ENCODE results near the gene SYCP3.

SYCP3 gene

DNA sequence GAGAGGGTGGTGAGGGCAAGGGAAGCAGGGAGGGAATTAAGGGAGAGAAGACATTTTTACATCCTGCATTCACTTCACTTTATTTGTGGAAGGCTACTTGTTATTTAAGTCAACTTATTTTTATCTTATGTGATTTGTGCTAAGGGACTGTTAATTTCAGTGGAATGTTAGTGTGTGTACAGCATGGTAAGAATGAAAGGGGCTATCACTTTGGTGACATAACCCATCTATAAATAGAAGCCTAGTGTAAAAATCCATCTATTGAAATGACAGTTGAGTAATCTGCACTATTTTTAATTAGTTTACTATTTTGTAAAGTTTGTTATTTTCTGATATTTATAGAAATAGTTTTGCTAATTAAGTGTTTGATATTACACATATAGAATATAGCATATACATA, 58.6 kb downstream of the SYCP3 start:
- H3K9ac ChIP-seq (ENCODE audit: low read depth, low read length): no peak overlapping the region
- no peaks in the 10 kb centered on the region for H3K4me1 ChIP-seq (ENCODE audit: insufficient read depth, low read length)
- no peak for DNase-seq
- no peak overlapping the region for H3K4me2 ChIP-seq (ENCODE audit: insufficient read depth, low read length)
- no peak overlapping the region for H3K4me3 ChIP-seq (ENCODE audit: low read depth in 1 of 2, low read length in 2 of 2)
- no peaks in the 10 kb centered on the region for H3K9me3 ChIP-seq (ENCODE audit: insufficient read depth, low read length, severe bottlenecking)
- no peaks in the 10 kb centered on the region for H3K36me3 ChIP-seq (ENCODE audit: insufficient read depth, low read length)
- ATAC-seq (ENCODE audit: insufficient read depth, low read depth): no peak
- peaks cover 15% of the 10 kb centered on the region for H3K27me3 ChIP-seq (ENCODE audit: insufficient read depth, low read length, poor library complexity)
- no peak overlapping the region for H2AFZ ChIP-seq (ENCODE audit: low read depth, low read length)
- H3K79me2 ChIP-seq (ENCODE audit: insufficient read depth, low read length): no peaks in the 10 kb centered on the region
- H4K20me1 ChIP-seq (ENCODE audit: insufficient read depth, low read length): no peaks in the 10 kb centered on the region
- no peak overlapping the region for H3K27ac ChIP-seq (ENCODE audit: low read length)
- no peak for TF ChIP-seq EZH2 (IDR thresholded peaks at IDR 0.05; ENCODE audit: borderline replicate concordance, low read depth, low read length, severe bottlenecking)
- TF ChIP-seq, protein P1, sequence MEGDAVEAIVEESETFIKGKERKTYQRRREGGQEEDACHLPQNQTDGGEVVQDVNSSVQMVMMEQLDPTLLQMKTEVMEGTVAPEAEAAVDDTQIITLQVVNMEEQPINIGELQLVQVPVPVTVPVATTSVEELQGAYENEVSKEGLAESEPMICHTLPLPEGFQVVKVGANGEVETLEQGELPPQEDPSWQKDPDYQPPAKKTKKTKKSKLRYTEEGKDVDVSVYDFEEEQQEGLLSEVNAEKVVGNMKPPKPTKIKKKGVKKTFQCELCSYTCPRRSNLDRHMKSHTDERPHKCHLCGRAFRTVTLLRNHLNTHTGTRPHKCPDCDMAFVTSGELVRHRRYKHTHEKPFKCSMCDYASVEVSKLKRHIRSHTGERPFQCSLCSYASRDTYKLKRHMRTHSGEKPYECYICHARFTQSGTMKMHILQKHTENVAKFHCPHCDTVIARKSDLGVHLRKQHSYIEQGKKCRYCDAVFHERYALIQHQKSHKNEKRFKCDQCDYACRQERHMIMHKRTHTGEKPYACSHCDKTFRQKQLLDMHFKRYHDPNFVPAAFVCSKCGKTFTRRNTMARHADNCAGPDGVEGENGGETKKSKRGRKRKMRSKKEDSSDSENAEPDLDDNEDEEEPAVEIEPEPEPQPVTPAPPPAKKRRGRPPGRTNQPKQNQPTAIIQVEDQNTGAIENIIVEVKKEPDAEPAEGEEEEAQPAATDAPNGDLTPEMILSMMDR (IDR thresholded peaks at IDR 0.05; ENCODE audit: borderline replicate concordance, extremely low read depth, low read length, poor library complexity, severe bottlenecking): no peak

DNA sequence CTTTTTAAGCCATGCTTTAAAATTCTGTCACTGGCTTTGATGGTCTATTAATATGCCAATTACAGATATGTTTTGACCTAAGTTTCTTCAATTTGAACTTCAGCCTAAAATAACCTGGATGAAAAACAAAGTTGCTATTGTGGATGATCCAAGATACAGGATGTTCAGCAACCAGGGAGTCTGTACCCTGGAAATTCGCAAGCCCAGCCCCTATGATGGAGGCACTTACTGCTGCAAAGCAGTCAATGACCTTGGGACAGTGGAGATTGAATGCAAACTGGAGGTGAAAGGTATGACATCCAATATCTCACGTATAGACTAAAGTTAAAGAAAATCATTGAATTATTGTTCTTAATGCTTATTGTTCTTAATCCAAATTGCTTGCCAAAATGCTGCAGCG, 59.0 kb downstream of the SYCP3 start:
- no peaks in the 10 kb centered on the region for H3K36me3 ChIP-seq (ENCODE audit: insufficient read depth, low read length)
- no peaks in the 10 kb centered on the region for H3K79me2 ChIP-seq (ENCODE audit: insufficient read depth, low read length)
- no peak for TF ChIP-seq EZH2 (IDR thresholded peaks at IDR 0.05; ENCODE audit: borderline replicate concordance, low read depth, low read length, severe bottlenecking)
- TF ChIP-seq, protein P1 (IDR thresholded peaks at IDR 0.05; ENCODE audit: borderline replicate concordance, extremely low read depth, low read length, poor library complexity, severe bottlenecking): no peak
- H3K27ac ChIP-seq (ENCODE audit: low read length): no peak overlapping the region
- no peaks in the 10 kb centered on the region for H3K4me1 ChIP-seq (ENCODE audit: insufficient read depth, low read length)
- no peaks in the 10 kb centered on the region for H3K9me3 ChIP-seq (ENCODE audit: insufficient read depth, low read length, severe bottlenecking)
- DNase-seq: no peak
- H3K9ac ChIP-seq (ENCODE audit: low read depth, low read length): no peak overlapping the region
- peaks cover 15% of the 10 kb centered on the region for H3K27me3 ChIP-seq (ENCODE audit: insufficient read depth, low read length, poor library complexity)
- H3K4me2 ChIP-seq (ENCODE audit: insufficient read depth, low read length): no peak overlapping the region
- no peak for ATAC-seq (ENCODE audit: insufficient read depth, low read depth)
- H2AFZ ChIP-seq (ENCODE audit: low read depth, low read length): no peak overlapping the region
- H3K4me3 ChIP-seq (ENCODE audit: low read depth in 1 of 2, low read length in 2 of 2): no peak overlapping the region
- no peaks in the 10 kb centered on the region for H4K20me1 ChIP-seq (ENCODE audit: insufficient read depth, low read length)

Measured in DND-41 (cell line).